OCI-LY1 (cell line): ENCODE data around the gene IER5.

Experiments
- CTCF ChIP-seq: fragments of 200-600 bp; sonication (generic), shearing (Covaris generic); IDR thresholded peaks from 2 replicates; pipeline ENCODE4 v1.5.1; 2017; ENCODE audit warnings: mild to moderate bottlenecking, antibody characterized with exemption, low read length, moderate library complexity, mixed read lengths
- EZH2 ChIP-seq: fragments of 200-600 bp; sonication (generic), shearing (Covaris generic); IDR thresholded peaks from 2 replicates; pipeline ENCODE4 v1.8.0; 2017; ENCODE audit warnings: borderline replicate concordance, mixed run types, mild to moderate bottlenecking, antibody characterized with exemption, low read length, moderate library complexity, mixed read lengths

GRCh38 chr1:181115368-181115684, 26.8 kb downstream of the IER5 start:
- TF ChIP-seq CTCF (no peak), EZH2 (no peak)
